Measurements from ENCODE around the gene DUSP14. TPM values are rescaled to one million over a fixed set of nuclear protein-coding genes. Genes with fewer than 3 reads are reported as not detected.

Gene DUSP14
- polyA plus RNA-seq, 3 donors = 0.24 to 1.6 (median 1.1) TPM

GRCh38 chr17:37545486-37545885 lies 55.8 kb downstream of the DUSP14 start:
- Histone ChIP-seq H3K4me3 (replicated peaks in 1 of 3; ENCODE audit: low read depth in 2 of 3, low read length in 3 of 3) (no peak overlapping the region), H3K27ac (ENCODE audit: low read depth in 1 of 2, low read length in 2 of 2) (no peak overlapping the region), H4K20me1 (ENCODE audit: insufficient read depth, low read length) (peaks cover 54% of the 10 kb centered on the region), H3K79me2 (ENCODE audit: insufficient read depth, low read length) (peaks cover 13% of the 10 kb centered on the region), H3K9me3 (replicated peaks in 1 of 2; ENCODE audit: control insufficient read depth in 1 of 2, insufficient read depth in 1 of 2, low read length in 2 of 2) (no peaks in the 10 kb centered on the region), H3K27me3 (ENCODE audit: control insufficient read depth in 2 of 2, insufficient read depth in 2 of 2, low read length in 2 of 2) (no peaks in the 10 kb centered on the region), H2AFZ (ENCODE audit: insufficient read depth, low read depth, low read length, poor library complexity, severe bottlenecking) (no peak overlapping the region), H3K9ac (ENCODE audit: insufficient read depth, low read length, poor library complexity, severe bottlenecking) (no peak overlapping the region), H3K36me3 (replicated peaks in 1 of 2; ENCODE audit: control insufficient read depth in 1 of 2, insufficient read depth in 2 of 2, low read length in 2 of 2) (peaks cover 34 to 96% of the 10 kb centered on the region in 2 donors), H3K4me2 (replicated peaks; ENCODE audit: extremely low read depth, low read length, poor library complexity, severe bottlenecking) (no peak overlapping the region), H3K4me1 (ENCODE audit: control insufficient read depth in 1 of 2, insufficient read depth in 2 of 2, low read length in 2 of 2) (no peaks in the 10 kb centered on the region)
- H3K27ac Mint-ChIP-seq = no peak overlapping the region
- no peak for DNase-seq
- peaks cover 6% of the 10 kb centered on the region for H3K4me1 Mint-ChIP-seq
- TF ChIP-seq, protein P1, sequence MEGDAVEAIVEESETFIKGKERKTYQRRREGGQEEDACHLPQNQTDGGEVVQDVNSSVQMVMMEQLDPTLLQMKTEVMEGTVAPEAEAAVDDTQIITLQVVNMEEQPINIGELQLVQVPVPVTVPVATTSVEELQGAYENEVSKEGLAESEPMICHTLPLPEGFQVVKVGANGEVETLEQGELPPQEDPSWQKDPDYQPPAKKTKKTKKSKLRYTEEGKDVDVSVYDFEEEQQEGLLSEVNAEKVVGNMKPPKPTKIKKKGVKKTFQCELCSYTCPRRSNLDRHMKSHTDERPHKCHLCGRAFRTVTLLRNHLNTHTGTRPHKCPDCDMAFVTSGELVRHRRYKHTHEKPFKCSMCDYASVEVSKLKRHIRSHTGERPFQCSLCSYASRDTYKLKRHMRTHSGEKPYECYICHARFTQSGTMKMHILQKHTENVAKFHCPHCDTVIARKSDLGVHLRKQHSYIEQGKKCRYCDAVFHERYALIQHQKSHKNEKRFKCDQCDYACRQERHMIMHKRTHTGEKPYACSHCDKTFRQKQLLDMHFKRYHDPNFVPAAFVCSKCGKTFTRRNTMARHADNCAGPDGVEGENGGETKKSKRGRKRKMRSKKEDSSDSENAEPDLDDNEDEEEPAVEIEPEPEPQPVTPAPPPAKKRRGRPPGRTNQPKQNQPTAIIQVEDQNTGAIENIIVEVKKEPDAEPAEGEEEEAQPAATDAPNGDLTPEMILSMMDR (IDR thresholded peaks at IDR 0.05) = no peak
- intact Hi-C loops (cut with micrococcal nuclease) = no loop called here
- H3K4me3 Mint-ChIP-seq = no peak overlapping the region
- WGBS (ENCODE audit: insufficient coverage) = no CpG with 5 or more reads among the region's 2 CpGs
- no peaks in the 10 kb centered on the region for H3K9me3 Mint-ChIP-seq
- peaks cover 0 to 2% (median 0%) of the 10 kb centered on the region in 3 donors for H3K27me3 Mint-ChIP-seq (ENCODE audit: low read depth in 3 of 3)
- peaks cover 42 to 68% of the 10 kb centered on the region in 2 donors for H3K36me3 Mint-ChIP-seq

DNA sequence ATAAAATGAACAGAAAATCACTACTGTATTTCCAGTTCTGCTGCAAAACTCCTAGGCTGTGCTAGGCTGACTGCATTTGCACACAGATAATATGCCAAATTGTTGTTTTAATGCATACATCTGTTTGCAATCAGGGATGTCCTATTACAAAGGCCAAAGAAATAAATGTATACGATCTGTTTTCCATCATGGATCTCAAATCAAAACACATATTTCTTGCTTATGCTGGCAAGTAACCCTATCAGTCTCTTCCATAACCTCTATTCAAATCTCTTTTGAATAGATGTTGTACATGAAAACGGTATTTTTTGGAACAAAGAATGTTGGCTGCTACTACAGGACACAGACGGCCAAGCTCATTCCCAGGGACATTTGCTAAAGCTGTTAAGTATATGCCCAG lies 56.6 kb downstream of the DUSP14 start:
- H4K20me1 ChIP-seq (ENCODE audit: insufficient read depth, low read length) = peaks cover 62% of the 10 kb centered on the region
- no peak for DNase-seq
- no peaks in the 10 kb centered on the region for H3K4me1 ChIP-seq (ENCODE audit: control insufficient read depth in 1 of 2, insufficient read depth in 2 of 2, low read length in 2 of 2)
- H3K4me2 ChIP-seq (replicated peaks; ENCODE audit: extremely low read depth, low read length, poor library complexity, severe bottlenecking) = no peak overlapping the region
- Mint-ChIP-seq H3K36me3 (peaks cover 40 to 63% of the 10 kb centered on the region in 2 donors), H3K9me3 (no peaks in the 10 kb centered on the region), H3K27me3 (ENCODE audit: low read depth in 3 of 3) (peaks cover 0 to 2% (median 0%) of the 10 kb centered on the region in 3 donors), H3K27ac (no peak overlapping the region), H3K4me3 (no peak overlapping the region), H3K4me1 (peaks cover 6% of the 10 kb centered on the region)
- H3K27ac ChIP-seq (ENCODE audit: low read depth in 1 of 2, low read length in 2 of 2) = no peak overlapping the region
- no peak overlapping the region for H3K9ac ChIP-seq (ENCODE audit: insufficient read depth, low read length, poor library complexity, severe bottlenecking)
- no peaks in the 10 kb centered on the region for H3K27me3 ChIP-seq (ENCODE audit: control insufficient read depth in 2 of 2, insufficient read depth in 2 of 2, low read length in 2 of 2)
- TF ChIP-seq, protein P1 (IDR thresholded peaks at IDR 0.05) = no peak
- peaks cover 13% of the 10 kb centered on the region for H3K79me2 ChIP-seq (ENCODE audit: insufficient read depth, low read length)
- H3K36me3 ChIP-seq (replicated peaks in 1 of 2; ENCODE audit: control insufficient read depth in 1 of 2, insufficient read depth in 2 of 2, low read length in 2 of 2) = peaks cover 26 to 96% of the 10 kb centered on the region in 2 donors
- no peaks in the 10 kb centered on the region for H3K9me3 ChIP-seq (replicated peaks in 1 of 2; ENCODE audit: control insufficient read depth in 1 of 2, insufficient read depth in 1 of 2, low read length in 2 of 2)
- H2AFZ ChIP-seq (ENCODE audit: insufficient read depth, low read depth, low read length, poor library complexity, severe bottlenecking) = no peak overlapping the region
- intact Hi-C loops (cut with micrococcal nuclease) = no loop called here
- WGBS (ENCODE audit: insufficient coverage) = no CpG with 5 or more reads among the region's 3 CpGs
- no peak overlapping the region for H3K4me3 ChIP-seq (replicated peaks in 1 of 3; ENCODE audit: low read depth in 2 of 3, low read length in 3 of 3)
